NCI-H2081 treated with DMSO at 0.1 percent for 48 hours (cell line): Measurements from ENCODE around the gene C4A.
A peak's percentile ranks its signal among the peaks of the same experiment; 100 is the strongest.
"Not testable (repeated sequence)": the region's sequence is repeated elsewhere in the genome, so short reads cannot be mapped to it uniquely, and the experiment has no call there.

ENCODE experiments used
- DNase-seq: peaks from one replicate; lab custom pipeline; 2025; lab: John Stamatoyannopoulos, UW

Gene C4A

GRCh38 chr6:31961616-31962015 is 20.2 kb upstream of the C4A start:
- no peak for DNase-seq

- no peak for DNase-seq
These were observed 17.9 kb upstream of the C4A start for GRCh38 chr6:31963921-31964320.

- DNase-seq, result no peak
These were observed 16.2 kb upstream of the C4A start for GRCh38 chr6:31965700-31966099.

- DNase-seq, result no peak
These were observed 15.4 kb upstream of the C4A start for GRCh38 chr6:31966506-31966905.

- DNase-seq, result no peak
These were observed 14.6 kb upstream of the C4A start for GRCh38 chr6:31966997-31967925.

GRCh38 chr6:31967926-31968320 is 13.9 kb upstream of the C4A start:
- no peak for DNase-seq

- no peak for DNase-seq
These were observed 13.5 kb upstream of the C4A start for GRCh38 chr6:31968326-31968725.

GRCh38 chr6:31968791-31969711 is 12.8 kb upstream of the C4A start:
- no peak for DNase-seq

- DNase-seq, result no peak
These were observed 11.9 kb upstream of the C4A start for GRCh38 chr6:31969712-31970603.

GRCh38 chr6:31970604-31971271 is 11.1 kb upstream of the C4A start:
- peak; percentile 2 for DNase-seq

GRCh38 chr6:31971279-31971992 is 10.4 kb upstream of the C4A start:
- no peak for DNase-seq

GRCh38 chr6:31971993-31972708 is 9.7 kb upstream of the C4A start, which contains the start of gene DXO:
TSS of gene DXO (minus strand) at chr6:31972138. CDS start at chr6:31971675, 463 bp downstream.
- peak; percentile 89 for DNase-seq

GRCh38 chr6:31972709-31973350 is 9.0 kb upstream of the C4A start:
- no peak for DNase-seq

GRCh38 chr6:31976065-31976464 is 5.8 kb upstream of the C4A start:
- DNase-seq, result not testable (repeated sequence)

GRCh38 chr6:31977816-31978431 is 3.9 kb upstream of the C4A start:
- DNase-seq, result no peak

GRCh38 chr6:31978831-31979230 is 3.0 kb upstream of the C4A start:
- no peak for DNase-seq

- no peak for DNase-seq
These were observed 2.5 kb upstream of the C4A start for GRCh38 chr6:31979238-31979898.

- not testable (repeated sequence) for DNase-seq
These were observed 1.5 kb upstream of the C4A start for GRCh38 chr6:31980195-31980876.
